ENCODE data around the gene TCEANC2.

DNA sequence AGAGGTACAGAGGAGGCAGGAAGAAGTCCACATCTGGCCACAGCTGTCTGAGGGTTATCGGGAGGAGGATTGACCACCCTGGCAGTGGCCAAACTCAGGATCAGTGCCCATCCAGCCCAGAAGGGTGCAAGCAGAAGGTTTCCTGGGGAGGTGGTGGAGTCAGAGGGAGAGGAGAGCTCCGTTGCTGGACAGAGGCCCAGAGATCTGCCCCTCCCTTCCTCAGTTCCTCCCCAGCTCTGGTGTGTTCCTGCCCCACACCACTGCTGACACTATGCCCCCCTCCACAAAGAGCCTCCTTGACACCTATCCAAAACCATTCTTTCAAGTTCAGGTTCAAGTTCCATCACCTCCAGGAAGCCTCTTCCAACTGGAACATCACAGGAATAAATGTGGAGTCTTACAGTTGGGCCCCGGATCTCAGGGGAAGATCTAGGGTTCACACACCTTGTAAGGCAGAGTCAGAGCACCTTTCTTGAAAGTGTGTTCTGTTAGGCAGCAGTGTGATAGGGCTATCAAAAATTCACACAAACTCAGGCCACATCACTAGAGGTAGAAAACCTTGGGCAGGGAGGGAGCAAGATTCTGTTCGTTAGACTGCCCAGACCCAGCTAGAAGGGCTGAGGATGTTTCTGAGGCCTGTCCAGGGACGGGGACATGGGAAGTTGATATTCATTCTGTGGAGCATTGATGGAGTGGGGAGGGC is 42.8 kb upstream of the TCEANC2 start:
- TF ChIP-seq, protein P1, sequence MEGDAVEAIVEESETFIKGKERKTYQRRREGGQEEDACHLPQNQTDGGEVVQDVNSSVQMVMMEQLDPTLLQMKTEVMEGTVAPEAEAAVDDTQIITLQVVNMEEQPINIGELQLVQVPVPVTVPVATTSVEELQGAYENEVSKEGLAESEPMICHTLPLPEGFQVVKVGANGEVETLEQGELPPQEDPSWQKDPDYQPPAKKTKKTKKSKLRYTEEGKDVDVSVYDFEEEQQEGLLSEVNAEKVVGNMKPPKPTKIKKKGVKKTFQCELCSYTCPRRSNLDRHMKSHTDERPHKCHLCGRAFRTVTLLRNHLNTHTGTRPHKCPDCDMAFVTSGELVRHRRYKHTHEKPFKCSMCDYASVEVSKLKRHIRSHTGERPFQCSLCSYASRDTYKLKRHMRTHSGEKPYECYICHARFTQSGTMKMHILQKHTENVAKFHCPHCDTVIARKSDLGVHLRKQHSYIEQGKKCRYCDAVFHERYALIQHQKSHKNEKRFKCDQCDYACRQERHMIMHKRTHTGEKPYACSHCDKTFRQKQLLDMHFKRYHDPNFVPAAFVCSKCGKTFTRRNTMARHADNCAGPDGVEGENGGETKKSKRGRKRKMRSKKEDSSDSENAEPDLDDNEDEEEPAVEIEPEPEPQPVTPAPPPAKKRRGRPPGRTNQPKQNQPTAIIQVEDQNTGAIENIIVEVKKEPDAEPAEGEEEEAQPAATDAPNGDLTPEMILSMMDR (IDR thresholded peaks at IDR 0.05), result no peak
- TF ChIP-seq POLR2A (IDR thresholded peaks at IDR 0.05), result no peak

All from thyroid gland (tissue), 4 donors.